ENCODE results near the gene FNDC3B.

DNA sequence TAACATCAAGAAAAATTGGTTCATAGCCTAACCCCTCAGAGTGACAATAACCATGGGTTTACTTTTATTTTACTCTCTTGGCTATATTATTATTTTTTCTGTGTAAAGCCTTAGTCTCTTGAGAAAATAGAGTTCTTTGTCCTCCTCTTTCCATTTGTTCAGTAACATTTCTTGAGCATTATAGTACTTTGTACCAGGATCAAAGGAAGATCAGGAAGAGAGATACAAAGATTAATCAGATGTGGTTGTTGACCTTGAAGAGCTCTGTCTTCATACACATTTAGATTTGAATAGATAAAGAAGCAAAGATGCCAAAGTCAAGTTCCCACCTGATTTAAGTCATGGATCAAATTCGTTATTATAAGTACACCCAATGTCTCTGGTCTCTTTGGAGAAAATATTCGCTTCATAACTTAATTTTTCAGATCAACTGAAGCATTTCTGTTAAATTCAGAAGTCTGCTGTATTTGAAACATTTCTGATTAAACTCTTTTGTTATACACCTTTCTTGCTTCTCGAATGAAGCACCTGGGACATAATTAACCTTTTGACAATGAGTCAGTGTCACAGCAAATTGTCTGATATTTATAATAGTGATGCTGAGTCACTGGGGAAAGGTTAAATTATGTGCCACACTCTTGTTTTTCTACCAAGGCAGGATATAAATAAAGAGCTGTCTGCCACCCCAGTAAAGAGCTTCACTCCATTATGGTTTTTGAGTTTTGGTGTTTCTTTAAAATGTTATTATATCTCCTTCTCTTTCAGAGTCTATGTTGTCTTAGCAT, 308.7 kb downstream of the FNDC3B start:
- no peak for TF ChIP-seq POLR2A (IDR thresholded peaks at IDR 0.05; ENCODE audit: low read depth)
- TF ChIP-seq, protein P1, sequence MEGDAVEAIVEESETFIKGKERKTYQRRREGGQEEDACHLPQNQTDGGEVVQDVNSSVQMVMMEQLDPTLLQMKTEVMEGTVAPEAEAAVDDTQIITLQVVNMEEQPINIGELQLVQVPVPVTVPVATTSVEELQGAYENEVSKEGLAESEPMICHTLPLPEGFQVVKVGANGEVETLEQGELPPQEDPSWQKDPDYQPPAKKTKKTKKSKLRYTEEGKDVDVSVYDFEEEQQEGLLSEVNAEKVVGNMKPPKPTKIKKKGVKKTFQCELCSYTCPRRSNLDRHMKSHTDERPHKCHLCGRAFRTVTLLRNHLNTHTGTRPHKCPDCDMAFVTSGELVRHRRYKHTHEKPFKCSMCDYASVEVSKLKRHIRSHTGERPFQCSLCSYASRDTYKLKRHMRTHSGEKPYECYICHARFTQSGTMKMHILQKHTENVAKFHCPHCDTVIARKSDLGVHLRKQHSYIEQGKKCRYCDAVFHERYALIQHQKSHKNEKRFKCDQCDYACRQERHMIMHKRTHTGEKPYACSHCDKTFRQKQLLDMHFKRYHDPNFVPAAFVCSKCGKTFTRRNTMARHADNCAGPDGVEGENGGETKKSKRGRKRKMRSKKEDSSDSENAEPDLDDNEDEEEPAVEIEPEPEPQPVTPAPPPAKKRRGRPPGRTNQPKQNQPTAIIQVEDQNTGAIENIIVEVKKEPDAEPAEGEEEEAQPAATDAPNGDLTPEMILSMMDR (IDR thresholded peaks at IDR 0.05), result no peak

All from esophagus muscularis mucosa (tissue), 3 donors.